HL-60/S4 (cell line): Measurements from ENCODE around the gene GK.
"Not testable (repeated sequence)": the region's sequence is repeated elsewhere in the genome, so short reads cannot be mapped to it uniquely, and the experiment has no call there.

ENCODE experiments used
- in situ Hi-C: fragments of 300-500 bp; cut with MboI; formaldehyde crosslinking; loops from 2 replicates; pipeline ENCODE4 v1.14.3; 2022; ENCODE audit warnings: low sequenced_read_pairs

The GK gene

DNA sequence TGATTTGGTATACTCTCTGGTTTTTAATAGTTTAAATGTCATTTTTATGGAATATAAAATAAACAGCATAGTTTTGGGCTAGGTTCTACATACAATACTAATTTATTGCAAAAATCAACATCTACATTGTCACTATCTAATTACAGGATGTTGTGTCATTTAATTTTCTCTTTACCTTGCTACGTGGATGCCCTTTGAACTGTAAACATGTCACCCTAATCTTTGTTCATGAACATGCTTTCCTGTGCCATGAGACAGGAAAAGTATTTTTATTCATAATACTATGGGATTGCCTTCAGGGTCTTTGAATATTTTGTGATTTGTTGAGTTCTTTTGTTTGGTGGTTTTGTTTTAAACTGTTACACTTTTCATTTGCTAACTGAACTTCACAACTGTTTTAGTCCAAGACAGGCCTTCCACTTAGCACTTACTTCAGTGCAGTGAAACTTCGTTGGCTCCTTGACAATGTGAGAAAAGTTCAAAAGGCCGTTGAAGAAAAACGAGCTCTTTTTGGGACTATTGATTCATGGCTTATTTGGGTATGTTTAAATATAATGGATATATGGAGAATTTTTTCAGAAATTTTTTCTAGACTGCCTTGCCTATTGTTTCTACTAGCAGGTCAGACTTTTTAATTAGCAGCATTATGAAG is 40.9 kb downstream of the GK start:
- in situ Hi-C loops: no loop called here

DNA sequence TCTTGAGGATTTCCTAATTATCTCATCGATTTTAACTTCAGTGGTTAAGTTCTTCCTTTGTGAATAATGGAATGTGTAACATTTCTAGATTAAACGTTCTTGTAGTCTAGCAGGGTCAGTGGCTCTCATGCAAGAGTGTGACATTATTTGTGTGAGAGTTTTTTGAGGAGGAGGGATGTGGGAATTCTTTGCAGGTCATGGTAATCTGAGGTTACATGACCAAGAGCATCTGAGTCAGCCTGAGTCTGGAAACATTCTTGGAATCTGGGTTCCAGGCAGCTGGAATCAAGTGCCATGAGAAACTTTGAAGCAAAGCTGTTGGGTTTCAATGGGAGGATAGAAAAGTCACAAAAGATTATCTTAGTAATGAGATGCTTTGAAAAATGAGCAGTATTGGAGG is 49.5 kb downstream of the GK start:
- in situ Hi-C loops: no loop called here

DNA sequence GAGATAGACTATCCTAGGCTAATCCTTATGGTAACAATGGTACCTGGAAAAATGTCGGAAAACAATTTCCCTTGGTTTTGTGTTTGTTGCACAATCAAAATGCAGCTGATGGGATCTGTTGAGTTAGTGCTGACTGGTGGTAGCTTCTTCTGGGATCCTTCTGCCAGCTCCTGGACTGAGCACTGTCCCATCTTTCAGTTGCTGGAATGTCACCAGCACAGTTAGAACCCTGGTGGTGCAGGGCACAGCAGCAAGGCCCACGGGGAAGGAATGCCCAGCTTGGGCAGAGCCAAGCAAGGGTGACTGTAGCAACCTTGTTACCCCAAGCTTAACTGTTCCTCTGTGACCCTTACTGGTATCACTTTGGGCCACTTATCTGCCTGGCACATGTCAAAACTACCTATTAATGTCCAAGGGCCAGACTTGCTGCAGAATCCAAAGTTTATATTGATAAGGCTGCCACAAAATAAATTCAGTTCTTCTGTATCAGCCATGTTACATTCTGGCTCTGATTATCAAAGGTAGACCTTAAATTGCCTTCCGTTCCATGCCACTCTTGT is 53.1 kb downstream of the GK start:
- in situ Hi-C loops: no loop called here

DNA sequence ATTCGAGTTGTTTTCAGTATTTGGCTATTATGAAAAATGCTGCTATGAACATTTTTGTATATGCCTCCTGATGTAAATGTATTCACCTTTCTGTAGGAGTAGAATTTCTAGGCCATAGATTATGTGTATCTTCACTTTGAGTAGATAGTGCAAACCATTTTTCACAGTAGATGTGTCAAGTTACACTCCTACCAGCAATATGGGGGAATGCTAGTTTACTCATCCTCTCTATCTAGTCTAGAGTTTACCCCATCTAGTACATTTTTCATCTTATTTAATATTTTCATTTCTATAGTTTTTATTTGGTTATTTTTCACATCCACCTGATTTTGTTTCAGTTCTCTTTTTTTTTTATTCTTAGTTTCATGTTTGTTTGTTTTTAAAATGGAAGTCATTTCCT is 59.0 kb downstream of the GK start:
- in situ Hi-C loops: loop anchor here (10.0 kb wide), 1 partner anchor 77 kb away; no protein-coding TSS in a partner anchor

DNA sequence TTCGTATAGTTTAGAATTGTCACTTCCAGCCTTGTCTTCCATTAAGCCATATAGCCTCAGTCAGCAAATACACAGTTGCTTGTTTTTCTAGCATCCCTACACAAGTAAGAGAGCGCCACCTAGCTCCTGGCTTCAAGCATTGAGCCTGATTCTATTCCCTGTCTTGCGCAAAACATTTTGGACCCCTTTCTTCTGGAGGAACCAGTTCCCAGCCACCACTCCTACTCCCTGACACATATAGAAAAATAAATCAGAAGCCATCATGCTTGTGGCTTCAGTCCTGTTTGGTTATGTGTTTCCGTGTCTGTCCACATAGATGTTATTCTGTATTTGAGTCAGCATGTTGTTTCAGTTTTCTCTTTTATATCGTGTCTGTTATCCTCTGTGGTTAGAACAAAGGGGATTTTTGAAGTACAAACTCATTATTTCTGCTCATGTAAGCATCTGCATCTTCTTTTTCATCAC is 59.9 kb downstream of the GK start:
- in situ Hi-C loops: loop anchor here (10.0 kb wide), 1 partner anchor 78 kb away; no protein-coding TSS in a partner anchor

DNA sequence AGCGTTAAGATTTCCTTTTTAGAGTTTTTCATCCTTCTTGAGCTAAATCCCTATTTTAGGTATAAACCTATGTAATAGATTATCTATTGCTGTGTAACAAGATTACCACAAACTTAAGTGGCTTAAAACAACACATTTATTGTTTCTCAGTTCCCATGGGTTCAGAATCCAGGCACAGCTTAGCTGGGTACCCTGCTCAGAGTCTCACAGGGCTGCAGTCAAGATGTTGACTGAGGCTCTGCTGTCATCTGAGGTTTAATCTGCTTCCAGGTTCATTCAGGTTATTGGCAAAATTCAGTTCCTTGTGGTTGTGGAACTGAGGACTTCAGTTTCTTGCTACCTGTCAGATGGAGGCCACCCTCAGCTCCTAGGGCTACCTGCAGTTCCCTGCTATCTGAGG is 60.9 kb downstream of the GK start:
- in situ Hi-C loops: loop anchor here (10.0 kb wide), 1 partner anchor 79 kb away; no protein-coding TSS in a partner anchor

DNA sequence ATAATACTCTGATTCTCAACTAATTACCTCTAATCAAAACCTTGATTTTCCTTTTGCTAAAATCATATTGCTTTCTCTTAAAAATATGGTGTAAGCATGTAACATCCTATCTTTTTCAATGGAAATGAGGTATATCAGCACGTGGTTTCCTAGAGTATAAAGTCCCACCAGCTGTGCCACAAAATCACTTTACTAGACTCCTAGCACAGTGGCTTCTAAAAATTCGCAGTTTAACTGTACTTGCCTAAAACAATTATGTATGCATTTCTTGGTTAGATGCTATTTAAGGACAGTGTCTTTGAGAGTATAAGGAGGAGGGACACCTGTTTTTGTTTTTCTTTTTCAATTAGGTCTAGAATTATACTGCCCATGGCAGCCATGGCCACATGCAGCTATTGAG is 62.8 kb downstream of the GK start:
- in situ Hi-C loops: loop anchor here (10.0 kb wide), 1 partner anchor 81 kb away; no protein-coding TSS in a partner anchor

DNA sequence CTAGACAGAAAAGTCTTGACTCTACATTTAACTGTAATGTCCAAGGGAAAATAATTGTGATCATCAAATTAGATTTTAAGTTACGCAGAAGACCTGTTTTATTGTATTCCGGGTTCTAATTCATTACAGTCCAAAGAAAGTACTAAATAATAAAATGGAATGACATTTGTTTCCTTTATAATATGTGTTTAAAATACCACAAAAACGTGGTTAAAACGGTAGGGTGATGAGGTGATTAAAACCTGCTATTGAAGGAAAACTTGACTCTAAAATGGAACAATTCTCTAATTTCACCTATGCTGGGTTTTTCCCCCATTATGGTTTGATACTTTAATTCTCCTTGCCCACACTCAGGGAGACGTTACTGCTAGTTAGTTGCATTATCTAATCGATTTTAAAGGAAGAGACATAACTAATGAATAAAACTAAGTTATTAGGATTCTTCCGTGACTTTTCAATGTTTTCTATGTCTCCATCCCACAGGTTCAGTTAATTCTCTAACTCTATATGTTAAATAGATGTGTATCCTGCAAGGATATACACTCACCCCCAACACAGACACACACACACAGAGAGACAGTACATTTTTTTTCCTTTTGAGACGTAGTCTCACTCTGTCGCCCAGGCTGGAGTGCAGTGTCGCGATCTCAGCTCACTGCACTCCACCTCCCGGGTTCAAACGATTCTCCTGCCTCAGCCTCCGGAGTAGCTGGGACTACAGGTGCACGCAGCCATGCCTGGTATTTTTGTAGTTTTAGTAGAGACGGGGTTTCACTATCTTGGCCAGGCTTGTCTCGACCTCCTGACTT is 80.8 kb downstream of the GK start:
- in situ Hi-C loops: no loop called here

DNA sequence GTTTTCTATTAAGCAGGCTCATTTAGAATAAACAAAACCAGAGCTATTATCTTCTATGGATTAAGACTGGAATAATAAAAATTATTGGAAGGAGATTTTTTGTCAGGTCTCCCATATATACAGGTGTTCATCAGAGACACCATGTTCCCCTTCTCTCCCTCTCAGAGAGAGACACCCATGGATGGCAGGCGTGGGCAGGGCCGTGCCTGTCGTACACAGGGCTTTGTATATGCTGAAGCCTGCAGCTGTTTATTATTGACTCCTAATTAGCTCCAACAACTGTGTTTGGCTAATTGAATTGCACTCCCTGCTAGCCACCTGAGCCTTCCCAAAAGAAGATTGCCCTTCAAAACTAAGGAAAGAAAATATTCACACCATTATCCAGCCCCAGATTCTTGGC is 81.6 kb downstream of the GK start:
- in situ Hi-C loops: no loop called here

DNA sequence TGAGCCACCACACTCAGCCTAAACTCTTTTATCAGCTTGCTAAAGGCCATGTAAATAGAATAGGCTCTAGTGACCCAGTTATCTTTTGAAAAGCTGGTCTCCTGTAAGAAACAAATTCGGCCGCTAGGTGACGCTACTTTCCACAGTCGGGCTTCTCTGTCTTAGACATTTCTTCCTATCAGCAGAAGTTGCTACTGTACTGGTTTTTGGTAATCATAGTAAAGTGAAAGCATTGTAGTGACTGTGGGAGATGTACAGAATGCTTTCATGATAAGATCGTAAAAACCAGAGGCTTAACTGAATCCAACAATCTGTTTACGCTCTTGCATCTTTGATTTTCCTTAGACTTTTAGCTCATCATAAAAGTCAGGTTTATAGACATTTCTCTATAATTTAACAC is 82.6 kb downstream of the GK start:
- in situ Hi-C loops: no loop called here

DNA sequence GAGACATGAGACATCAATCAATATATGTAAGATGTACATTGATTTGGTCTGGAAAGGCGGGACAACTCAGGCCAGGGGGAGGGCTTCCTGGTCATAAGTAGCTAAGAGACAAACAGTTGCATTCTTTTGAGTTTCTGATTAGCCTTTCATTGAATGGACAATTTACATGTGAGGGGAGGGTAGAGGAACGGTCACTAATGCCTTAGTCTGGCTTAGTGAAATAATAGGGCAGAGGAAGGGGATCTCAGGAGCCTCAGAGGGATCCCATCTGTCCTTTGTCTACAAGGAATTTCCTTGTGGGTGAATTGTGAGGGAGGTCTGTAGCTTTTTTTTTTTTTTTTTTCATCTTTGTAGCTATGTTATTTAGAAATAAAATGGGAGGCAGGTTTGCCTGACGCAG is 88.3 kb downstream of the GK start:
- in situ Hi-C loops: no loop called here

DNA sequence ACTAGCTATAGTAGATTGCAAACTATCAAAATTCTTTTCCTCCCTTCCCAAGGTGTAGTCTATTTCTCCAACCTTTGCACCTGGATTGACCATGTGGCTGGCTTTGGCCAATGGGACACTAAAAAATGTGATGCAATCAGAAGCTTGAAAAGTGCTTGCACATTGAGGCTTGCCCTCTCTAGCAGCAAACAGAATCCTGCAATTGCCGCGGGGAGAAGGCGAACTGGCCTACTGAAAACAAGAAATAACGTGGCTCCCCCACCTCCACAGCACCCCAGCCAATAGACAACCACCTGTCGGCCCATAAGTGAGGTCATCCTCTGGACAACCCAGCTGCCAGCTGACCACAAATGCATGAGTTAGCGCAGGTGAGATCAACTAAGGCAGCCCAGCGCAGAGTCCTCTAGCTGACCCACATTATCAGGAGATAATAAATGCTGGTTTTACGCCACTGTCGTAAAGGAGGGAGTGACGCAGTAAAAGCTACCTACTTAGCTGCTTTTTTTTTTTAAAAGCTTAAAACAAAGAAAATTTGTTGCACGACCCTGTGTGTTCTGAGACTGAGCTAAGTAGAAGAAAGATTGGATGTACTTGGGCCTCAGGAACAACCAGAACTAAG is 95.2 kb downstream of the GK start:
- in situ Hi-C loops: no loop called here

DNA sequence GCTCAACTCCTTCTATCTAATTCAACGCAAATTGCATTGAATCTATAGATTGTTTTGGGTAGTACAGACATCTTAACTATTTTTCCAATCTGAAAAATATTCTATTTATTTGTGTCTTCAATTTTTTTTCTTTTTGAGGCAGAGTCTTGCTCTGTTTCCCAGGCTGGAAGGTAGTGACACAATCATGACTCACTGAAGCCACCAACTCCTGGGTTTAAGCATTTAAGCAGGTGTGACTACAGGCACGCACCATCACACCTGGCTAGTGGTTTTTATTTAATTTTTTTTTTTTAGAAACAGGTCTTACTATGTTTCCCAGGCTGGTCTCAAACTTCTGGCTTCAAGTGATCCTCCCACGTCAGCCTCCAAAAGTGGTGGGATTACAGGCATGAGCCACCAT is 98.3 kb downstream of the GK start:
- in situ Hi-C loops: no loop called here

DNA sequence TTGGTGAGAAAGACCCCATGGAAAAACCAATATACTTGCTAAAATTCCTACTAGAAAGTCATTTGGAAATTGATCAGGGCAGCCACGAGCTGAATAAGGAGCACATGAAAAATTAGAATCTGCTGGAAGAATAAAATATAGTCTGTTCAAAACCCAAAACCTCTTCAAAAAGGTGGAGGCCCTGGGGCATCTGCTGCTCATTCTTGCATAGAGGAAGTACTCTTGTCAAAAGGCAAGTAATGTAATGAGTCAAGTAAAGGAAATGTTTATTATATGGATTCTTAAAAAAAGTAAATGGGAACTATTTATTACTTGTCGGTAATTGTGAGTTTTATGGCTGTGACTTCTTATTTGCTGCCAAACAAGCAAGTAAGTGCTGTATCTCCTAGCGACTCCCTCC is 109.5 kb downstream of the GK start:
- in situ Hi-C loops: no loop called here

DNA sequence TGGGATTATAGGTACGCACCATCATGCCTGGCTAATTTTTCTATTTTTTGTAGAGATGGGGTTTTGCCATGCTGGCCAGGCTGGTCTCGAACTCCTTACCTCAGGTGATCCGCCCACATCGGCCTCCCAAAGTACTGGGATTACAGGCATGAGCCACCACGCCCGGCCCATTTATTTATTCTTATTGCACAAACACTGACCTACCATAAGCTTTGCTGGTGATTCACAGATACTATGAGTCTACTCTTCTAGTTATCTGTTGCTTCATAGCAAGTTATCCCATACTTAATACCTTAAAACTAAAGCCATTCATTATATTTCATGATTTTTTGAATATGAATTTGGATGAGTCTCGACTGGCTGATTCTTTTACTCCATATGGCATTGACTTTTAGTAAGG is 120.5 kb downstream of the GK start:
- in situ Hi-C loops: not testable (repeated sequence)

DNA sequence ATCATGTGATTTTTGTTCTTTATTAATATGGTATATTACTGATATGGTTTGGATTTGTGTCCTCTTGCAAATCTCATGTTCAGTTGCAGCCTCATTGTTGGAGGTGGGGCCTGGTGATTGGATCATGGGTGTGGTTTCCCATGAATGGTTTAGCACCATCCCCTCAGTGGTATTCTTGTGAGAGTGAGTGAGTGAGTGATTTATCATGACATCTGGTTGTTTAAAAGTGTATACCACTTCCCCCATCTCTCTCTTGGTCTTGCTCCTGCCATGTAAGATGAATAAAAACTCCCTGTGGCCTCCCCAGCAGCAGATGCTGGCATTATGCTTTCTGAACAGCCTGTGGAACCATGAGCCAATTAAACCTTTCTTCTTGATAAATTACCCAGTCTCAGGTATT is 124.4 kb downstream of the GK start:
- in situ Hi-C loops: no loop called here

DNA sequence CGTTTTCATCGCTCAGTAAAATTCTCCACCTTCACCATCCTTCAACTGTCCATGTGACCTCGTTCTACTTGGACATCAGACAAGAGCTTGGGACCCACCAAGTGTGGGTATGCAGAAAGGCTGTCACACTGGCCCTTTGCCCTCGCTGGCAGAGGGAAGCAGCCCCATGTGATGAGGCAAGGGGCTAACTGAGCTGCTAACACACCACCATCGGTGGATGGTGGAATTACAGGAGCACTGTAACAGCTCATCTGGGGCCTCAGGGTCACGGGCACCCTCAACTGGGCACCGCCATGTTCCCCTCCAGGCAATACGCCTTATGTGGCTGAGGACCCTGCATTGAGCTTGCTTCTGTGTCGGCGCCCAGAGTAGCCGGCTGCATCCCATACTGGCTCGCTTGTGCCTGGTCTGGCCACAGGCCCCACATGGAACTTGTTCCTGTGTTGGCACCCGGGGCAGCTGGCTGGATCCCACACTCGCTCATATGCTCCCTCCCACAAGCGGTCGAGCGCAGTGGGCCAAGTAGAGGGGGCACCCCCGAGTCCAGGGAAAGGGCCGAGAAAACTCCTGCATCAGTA is 126.3 kb downstream of the GK start:
- in situ Hi-C loops: no loop called here
